Esophagus mucosa (tissue), 1 donor: ENCODE data around the gene MYOM1. TPM values are rescaled to one million over a fixed set of nuclear protein-coding genes. Genes with fewer than 3 reads are reported as not detected.

Experiments
- ATAC-seq: fragments of 200-7000 bp; cut with Tn5 transposase; one replicate; pipeline ENCODE4 v1.9.1; 2020
- total RNA-seq: library from RNA; stranded (reverse); gene quantifications from one replicate; pipeline ENCODE4 v1.2.4, GENCODE V29; 2023
- donor health status: DM: yes; HTN: yes; CAD: no.

MYOM1 gene
- total RNA-seq, 1 donor from 2014 or later = 0.32 TPM

DNA sequence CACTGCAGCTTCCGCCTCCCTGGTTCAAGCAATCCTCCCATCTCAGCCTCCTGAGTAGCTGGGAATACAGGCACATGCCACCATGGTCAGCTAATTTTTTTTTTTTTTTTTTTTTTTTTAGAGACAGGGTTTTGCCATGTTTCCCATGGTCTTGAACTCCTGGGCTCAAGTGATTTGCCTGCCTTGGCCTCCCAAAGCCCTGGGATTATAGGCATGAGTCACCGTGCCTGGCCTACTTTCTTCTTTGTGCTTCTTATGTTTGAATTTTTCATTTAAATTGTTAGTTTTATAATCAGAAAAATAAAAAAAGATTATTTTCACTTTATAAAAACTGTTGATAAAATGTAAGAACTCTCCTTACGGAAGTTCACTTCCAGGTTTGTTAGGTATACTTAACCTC is 105.3 kb downstream of the MYOM1 start:
- ATAC-seq = no peak

DNA sequence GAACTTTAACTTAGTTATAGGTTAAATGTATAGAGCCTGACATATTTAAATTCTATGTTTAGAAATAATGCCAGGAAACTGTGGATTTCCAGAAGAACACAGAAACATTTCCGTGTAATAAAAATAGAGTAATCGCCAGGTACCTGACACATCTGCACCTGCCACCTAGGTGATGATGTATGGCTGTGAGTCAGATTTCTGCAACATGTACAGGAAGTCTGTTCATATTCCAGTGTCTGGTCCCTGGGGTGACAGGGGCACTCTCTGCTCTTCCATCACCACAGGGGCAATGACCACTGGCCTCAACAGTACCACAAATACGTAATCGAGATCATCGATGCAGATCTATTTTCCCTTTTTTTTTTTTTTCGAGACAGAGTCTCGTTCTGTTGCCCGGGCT is 105.7 kb downstream of the MYOM1 start:
- ATAC-seq = peak; percentile 72

DNA sequence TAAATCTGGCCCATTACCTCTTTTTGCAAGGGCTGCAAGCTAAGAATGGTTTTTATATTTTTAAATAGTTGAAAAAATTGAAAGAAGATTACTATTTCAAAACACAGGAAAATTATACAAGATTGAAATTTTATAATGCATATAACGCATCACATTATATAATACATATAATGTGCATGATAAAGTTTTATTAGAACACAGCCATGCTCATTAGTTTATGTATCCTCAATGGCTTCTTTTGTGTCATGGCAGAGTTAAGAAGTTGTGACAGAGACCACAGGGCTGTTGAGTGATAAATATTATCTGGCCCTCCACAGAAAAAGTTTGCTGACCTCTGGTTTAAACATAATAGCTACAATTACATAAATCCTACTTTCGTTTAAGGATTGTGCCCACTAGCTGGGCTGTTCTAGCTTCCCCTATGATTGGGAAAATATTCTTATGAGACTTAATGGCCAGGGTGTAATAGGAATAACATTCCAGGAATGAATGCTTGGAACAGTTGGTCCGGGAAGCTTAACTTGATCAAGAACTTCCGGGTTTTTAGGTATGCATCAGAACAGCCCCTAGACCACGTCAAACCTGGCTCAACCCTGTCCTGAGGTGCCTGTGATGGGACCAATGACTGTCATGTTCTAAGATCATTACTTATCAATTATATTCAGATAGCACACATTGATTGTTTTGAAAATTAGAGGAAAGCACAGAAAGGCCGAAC is 108.1 kb downstream of the MYOM1 start:
- no peak for ATAC-seq

DNA sequence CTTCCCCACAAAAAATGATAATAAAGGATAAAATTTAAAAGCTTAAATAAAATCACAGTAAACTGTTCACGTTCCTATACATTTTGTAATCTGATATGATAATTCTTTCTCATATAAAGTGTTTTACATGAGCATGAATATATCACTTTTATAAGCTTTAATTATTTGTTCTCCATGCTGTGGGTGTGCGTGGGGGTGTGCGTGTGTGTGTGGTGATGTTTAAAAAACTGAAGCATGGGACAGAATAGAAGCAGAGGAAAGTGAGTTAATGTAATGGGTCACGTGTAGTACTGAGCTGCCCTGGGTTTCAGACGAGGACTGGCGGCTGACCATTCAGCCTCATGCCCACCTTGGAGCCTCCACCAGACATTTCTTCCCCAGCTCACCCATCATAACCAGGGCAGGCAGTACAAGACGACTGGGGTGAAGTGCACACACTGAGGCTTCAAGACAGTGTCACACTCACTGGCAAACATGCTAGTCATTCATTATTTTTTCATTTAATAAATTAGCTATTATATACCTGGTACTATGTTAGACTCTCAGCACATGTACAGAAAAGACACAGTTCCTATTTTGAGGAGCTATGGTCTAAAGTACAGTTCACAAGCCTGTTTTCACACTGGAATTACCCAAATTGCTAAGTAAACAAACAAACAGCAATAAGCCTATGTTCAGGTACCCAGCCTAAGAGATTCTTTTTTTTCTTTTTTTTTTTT is 109.6 kb downstream of the MYOM1 start:
- ATAC-seq = no peak

DNA sequence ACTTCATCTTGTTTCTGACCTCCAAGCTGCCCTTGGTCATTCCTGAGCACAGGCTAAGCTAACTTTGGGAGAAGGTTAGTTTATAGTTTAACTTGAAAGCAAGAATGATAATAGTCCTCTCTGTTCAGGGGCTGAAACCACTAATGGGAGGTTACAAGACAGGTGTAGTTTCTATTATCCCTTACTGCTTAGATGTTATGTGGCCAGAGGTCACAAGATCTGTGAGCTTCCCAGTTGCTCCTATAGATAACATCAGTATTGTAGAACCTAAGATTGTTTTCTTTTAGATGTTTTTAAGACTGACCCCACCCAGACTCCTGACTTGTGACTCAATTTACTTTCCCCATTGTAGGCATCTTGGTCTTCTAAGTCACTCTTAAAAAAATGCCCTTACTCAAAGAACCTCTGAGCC is 112.0 kb downstream of the MYOM1 start:
- ATAC-seq = no peak

DNA sequence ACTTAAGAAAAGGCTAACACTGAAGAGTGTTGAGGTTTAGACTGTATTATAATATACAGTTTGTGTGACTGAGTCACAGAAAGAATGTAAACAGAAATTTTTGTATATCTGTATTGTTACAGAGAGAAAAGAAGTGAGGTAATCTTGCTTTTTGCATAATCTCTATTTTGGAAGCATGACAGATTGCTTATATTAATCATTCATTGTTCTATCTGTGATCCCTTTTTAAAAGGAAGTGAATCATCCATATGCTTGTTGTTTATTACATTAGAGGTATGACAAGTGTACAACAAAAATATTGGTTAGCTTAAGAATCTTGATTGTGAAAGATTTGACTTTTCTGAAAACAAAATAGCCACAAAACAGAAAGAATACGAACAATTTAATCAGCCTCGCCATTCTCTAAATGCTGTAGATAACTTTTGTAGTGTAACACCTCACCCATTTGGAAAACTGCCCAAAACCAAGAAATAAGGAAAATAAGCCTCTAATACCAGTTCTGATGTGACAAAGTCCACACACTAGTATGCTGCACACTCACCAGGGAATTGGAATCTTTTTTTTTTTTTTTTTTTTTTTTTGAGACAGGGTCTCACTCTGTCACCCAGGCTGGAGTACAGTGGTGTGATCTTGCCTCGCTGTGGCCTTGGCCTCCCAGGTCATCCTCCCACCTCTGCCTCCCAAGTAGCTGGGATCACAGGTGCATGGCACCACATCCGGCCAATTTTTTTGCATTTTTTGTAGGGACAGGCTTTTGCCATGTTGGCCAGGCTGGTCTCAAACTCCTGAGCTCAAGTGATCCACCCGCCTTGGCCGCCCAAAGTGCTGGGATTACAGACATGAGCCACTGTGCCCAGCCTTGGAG is 115.3 kb downstream of the MYOM1 start:
- peak; percentile 89 for ATAC-seq

DNA sequence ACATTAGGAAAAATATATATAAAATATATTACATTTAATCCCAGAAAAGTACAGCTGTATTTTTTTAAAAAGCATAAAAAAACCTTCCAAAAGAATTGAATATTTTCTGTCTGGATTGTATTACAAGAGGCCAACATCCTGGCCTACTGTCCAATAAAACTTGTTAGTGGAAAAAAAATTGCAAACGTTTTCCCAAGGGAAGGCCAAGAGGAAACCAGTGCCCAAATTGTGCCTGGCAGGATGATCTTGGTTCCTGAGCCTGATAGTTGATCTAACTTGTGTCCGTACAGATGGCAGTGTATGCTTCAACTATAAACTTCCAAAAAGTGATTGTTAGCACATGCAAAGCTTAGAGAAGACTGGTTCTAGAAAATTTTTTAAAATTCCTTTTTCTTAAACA is 116.2 kb downstream of the MYOM1 start:
- no peak for ATAC-seq

DNA sequence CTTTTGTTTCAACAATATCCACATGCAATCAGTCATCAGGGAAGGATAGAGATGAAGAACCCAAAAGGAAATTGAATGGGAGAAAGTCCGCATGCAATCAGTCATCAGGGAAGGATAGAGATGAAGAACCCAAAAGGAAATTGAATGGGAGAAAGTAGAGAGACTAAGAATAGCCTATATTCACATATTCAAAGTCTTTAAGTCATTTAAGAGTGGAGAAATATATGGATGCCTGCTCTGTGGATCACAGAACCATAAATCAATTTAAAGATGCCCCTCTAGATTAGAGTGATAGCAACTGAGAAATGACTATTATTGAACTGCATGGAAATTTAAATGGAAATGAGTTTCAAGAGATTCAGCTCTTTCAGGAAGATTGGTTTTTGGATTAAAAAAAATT is 116.8 kb downstream of the MYOM1 start:
- no peak for ATAC-seq

DNA sequence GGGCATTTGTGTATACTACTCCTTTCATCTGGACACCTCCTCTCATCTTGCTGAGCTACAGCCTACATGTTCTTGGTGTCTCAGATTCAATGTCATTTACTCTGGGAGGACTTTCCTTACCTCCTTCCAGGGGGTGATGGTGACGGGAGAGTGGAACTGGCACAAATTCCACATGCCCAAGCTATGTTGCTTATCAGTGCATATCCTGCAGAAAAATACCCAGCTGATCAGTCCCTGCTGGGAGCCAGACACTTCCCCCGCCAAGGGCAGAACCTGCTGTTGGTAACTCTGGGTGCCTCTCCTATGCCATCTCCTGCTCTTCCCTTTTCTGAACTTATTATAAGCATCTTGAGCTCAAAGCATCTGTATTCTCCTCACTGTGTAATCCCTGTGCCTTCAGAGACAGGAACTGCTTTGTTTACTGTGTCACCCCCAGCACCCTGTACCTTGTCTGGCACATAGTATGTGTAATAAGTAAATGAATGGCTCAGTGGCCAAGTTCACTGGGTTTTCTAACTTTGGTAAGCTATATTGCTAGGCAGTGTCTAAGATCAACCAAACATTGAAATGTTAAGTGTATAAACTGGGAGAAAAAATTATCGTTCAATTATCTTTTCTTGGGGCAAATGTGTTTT is 119.2 kb downstream of the MYOM1 start:
- ATAC-seq = no peak

DNA sequence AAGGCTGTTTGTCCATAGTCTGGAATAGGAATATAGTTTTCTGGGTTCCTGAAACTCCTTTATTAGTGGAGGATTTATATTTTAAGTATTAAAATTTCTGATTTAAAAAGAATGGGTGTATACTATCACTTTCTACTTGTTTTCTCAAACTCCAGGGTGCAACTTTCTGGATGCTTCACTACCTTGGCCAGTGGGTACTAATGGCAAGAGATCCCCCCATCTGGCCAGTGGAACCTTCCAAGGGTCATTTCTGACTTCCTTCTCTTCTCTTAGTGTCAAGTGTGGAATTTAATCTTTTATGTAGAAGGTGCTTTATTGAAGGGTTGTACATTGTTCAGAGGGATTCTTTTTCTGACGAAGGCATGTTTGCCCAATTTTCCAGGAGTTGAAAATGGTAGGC is 120.4 kb downstream of the MYOM1 start:
- ATAC-seq = no peak

DNA sequence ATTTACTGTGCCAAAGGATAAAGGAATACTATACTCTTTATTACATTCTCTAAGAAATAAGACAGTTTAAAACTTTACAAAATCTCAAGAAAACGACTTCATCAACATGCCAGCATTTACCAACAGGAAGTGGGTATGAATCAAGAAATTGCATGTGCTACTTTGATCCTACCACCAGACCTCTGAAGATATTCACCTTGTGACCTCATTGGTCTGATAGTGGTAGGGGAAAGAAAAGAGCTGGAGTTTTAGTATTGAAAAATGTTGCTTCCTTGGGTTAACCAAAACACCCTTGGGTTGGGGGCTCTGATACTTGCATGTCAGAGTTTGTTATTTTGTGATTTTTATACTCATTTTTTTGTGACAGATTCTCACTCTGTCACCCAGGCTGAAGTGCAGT is 122.7 kb downstream of the MYOM1 start:
- no peak for ATAC-seq

DNA sequence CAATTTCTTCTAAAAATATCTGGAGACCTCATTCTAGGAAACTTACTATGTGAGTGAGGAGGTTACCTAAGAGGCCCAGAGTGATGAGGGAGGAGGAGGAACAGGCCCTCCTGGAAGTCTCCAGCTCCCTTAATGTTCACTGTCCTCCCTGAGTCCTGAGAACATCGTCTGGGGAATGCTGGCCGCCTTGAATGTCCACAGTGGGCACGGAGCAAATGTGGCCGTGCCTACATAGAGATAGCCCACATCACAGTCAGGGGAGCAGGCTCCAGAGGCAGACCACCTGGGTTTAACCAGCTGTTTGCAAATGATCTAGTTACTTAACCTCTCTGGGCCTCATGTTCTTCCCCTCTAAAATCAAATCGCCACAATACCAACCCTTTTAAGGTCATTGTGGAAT is 123.8 kb downstream of the MYOM1 start:
- ATAC-seq = no peak

DNA sequence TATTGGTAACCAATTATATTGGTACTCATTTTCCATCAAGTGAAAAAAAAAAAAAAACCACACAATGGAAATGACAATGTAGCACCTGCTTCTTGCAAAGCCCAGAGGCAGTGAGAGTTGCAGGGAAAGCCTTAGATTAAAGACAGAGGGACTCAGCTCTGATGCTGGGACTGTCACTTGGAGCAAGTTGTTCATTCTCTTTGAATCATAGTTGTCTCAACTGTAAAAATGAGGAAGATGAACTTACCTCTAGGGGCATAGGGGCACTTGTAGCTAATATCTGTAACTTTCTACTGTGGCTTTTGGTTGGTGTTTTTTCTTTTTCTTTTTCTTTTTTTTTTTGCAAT is 125.5 kb downstream of the MYOM1 start:
- ATAC-seq = no peak

DNA sequence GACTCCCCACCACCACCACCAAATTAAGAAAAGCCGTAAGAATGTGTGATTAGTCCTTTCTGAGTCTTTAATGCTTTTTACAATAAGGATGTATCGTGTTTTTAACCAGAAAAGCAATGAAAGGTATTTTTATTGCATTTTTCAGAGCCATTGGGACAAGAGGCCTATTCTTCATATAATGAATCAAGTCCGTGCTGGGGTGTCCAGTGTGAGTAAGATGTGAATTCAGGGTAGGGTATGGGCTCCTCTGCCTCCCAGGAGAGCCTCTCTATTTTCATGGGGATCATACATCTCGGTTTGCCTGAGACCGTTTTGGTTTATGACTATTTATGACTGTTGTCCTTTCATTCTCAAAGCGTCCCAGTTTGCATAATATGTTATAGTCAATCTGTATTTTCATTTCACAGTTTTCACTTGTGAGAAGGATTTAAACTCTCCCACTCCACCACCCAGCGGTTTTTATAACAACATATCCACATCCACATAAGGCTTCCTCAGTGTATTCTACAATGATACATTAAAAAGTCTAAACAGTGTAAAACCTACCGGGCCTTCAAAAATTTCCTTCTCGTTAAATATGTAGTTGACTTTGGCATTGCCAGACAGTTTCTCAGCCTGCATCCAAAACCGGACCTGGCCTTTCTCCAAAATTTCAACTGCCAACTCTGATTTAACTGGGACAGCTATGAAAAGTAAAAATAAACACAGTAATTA is 126.0 kb downstream of the MYOM1 start:
- ATAC-seq = no peak

DNA sequence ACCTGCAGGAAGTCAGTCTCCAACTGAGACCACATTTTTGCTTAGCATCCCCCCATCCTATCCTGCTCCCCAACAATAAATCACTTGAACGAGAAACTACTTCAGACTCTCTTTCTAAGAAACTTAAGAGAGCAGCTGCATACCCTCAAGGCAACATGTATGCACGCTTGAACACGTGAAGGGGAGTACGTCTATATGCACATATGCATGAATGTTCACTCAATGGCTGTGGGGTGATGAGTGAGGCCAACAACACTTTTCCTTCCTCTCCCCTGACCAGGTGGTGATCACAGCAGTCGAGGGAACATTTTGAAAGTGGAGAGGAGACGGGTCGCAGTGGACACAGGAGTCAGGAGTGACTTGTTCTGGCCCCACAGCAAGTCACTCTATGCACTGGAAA is 127.0 kb downstream of the MYOM1 start:
- ATAC-seq = no peak

DNA sequence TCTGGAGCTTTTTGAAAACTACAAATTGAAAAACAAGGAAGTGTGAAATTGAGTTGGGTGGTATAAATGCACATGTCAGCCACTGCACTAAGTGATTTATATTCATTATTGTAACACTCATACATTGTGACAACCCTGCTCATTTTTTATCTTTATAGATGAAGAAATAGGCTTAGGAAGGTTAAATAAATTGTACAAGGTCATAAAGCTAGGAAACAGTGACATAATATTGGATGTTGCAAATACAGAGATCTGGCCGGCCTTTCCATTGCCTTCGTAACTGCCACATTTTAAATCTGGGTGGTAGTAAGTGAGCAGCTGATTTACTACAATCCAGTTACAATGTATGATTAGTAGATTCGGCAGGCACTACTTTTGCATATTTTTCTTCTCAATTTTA is 130.2 kb downstream of the MYOM1 start:
- ATAC-seq = no peak

DNA sequence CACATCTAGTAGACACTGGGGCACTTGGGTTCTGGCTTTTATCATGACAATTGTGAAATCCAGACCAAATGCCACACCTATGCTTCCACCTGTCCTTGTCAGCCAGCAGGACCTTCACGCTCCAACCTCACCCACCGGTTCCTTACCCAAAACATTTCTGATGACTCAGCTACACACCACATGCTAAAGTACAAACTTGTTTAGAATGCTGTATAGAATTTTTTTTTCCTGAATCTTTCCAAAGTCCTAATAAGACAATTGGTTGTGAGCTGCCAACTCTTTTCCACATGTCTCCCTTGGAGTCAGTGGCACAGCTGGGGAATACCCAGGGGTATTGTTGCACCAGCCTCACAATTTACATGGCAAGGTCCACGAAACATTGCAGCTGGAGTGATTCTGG is 131.3 kb downstream of the MYOM1 start:
- no peak for ATAC-seq

DNA sequence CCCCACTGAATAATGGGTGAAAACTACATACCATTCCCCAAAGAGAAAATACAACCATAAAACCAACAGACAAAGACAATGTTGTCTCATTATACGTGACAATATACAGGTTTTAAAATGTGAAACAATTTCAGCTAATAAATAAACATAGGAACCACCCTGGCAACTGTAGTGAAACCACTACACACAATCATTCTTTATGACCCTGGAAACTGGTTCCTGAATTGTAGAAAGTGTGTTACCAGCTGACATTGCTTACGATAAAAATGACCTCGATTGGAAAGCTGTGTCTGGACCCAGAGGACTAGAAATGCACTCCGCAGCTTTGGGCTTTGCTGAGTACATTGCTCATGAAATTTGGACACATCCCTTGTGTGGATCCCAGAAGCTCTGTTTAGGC is 132.9 kb downstream of the MYOM1 start:
- no peak for ATAC-seq

DNA sequence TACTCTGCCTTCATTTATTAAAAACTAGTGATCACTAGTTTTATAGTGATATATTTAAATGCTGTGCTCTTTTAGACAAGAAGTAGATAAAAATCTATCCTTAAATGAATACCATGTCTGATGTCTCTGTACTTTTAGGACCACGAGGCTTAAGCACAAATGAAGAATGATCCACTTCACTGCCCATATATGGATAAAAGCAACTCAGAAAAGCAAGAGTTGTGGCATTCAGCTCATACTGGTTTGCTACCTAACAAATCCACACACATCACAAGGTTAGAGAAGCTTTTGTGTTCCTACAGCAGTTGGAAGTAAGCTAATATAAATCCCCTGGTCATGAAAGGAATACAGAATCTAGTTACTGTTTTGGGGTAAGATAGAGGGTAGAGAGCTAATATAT is 134.2 kb downstream of the MYOM1 start:
- no peak for ATAC-seq

DNA sequence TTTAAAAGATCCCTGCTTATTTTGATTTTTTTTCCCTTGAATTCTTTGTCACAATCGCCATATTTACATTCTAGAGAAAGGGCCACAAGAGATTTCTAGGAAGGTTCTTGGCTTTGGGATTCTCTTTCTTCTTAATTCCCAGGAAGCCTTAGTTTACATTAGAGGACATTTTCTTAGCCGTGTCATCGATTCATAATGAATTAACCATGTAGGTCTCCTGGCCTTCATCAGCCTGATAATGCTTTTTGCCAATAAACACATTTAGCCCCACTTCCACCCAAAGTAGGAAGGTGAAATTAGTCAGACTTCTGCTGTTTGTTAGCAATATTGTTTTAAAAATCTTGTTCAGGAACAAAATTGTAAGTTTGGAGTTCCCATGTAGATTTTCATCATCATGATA is 135.6 kb downstream of the MYOM1 start:
- ATAC-seq = no peak

DNA sequence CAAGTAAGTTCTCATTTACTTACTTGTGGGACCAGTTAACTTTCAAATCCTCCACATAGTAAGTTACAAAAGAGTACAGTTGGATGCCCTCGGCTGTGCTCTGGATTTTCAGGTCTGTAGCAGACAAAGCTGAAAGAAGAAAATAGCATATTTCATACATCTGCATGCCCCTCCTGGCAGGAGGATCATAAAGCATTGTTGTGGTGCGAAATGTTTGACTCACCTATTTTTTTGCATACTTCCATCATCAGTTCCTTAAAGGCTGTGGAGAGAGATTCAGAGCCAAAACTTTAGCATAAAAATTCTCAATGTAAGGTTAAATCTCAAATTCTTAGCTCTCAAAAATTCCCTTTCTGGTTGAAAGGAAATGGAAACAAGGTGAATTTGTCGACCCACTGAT is 136.0 kb downstream of the MYOM1 start:
- no peak for ATAC-seq

DNA sequence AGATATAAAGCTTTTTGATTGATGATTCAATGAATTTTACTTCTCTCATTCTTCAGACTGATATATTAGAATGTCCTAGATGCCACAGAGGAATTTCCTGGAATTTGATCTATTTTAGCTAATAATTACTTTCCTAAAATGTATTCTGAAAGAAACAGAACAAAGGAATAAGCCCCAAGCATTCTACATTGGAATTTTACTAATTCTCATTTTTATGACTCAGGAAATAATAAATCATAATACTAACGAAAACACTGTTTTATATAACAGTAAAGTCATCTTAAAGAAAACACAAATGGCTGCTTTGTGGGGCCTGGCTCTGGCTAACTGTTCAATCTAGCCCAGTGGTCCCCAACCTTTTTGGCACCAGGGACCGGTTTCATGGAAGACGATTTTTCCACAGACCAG is 138.2 kb downstream of the MYOM1 start:
- ATAC-seq = no peak

DNA sequence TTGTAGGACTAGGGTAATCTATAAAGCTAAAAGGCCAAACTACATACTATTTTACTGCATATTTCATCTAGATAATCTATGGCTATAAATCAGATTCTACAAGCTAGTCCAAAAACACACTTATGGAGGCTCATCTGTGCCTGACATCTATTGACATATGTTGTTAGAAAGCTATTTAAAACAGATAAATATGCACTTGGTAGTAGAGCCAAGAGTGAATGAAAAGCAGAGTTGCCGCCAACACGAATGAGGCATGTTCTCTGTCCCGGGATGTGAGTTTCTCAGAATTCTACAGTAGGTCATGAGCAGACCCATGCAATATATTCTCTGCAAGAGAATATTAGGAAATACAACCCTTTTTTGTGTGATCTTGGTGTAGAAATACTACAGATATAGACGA is 140.1 kb downstream of the MYOM1 start:
- ATAC-seq = no peak
